HCT116 (cell line): Measurements from ENCODE around the gene OXGR1. TPM values are rescaled to one million over a fixed set of nuclear protein-coding genes. Genes with fewer than 3 reads are reported as not detected.

Experiments used
- ATAC-seq: fragments of 200-7000 bp; cut with Tn5 transposase; 2 replicates; pipeline ENCODE4 v1.9.1; 2020; ENCODE audit warnings: mild to moderate bottlenecking, moderate library complexity
- BruUV-seq: library from RNA; stranded (reverse); fragments of 400-500 nt; replicated peaks from 2 replicates; lab custom pipeline; 2021; lab: Mats Ljungman, UMichigan
- CTCF ChIA-PET: fragments of 300-600 bp; sonication (Branson Sonifier 250); formaldehyde crosslinking; loops from one replicate; lab custom pipeline; 2021; ENCODE audit warnings: antibody characterized with exemption; lab: Charles Lee
- POLR2A ChIA-PET: fragments of 300-600, 350-600 bp; sonication (Branson Sonifier 250); formaldehyde crosslinking; loops from one replicate; lab custom pipeline; 2021; ENCODE audit warnings: antibody characterized with exemption; lab: Charles Lee
- RAD21 ChIA-PET, 2 experiments: fragments of 300-600 bp; sonication (Branson Sonifier 250); formaldehyde crosslinking; loops; one replicate each; lab custom pipeline; 2023; ENCODE audit warnings: low total read pairs in 2 of 2; ENCODE audit not compliant: uncharacterized antibody in 2 of 2, unreplicated experiment in 2 of 2, low non-redundant PET in 1 of 2; lab: Charles Lee
- DNase-seq: peaks from one replicate; pipeline ENCODE4 v3.0.0-alpha.2; 2010; ENCODE audit warnings: low read depth, low spot score
- H2AFZ ChIP-seq: fragments of 200-600 bp; shearing (Covaris generic), sonication (generic); 2 replicates; pipeline ENCODE4 v1.6.1; 2017; ENCODE audit warnings: low read depth, mixed run types, mixed read lengths, antibody characterized with exemption, low read length; ENCODE audit not compliant: poor library complexity, severe bottlenecking
- H3K27ac ChIP-seq: 2 replicates; pipeline ENCODE4 v1.5.1; 2012; ENCODE audit warnings: low read depth, low read length
- H3K27me3 ChIP-seq: fragments of 200-600 bp; sonication (generic); 2 replicates; pipeline ENCODE4 v1.6.1; 2016; ENCODE audit warnings: mixed run types, low read length, mixed read lengths; ENCODE audit not compliant: insufficient read depth
- H3K36me3 ChIP-seq, 2 experiments: fragments of 200-500 bp in 1 of 2; fragments of 200-600 bp in 1 of 2; sonication (Bioruptor generic) in 1 of 2; sonication (generic) in 1 of 2; 2 replicates each; pipeline versions ENCODE4 v1.5.1 to v1.6.1; 2014 to 2016; ENCODE audit warnings: low read length in 2 of 2, inconsistent platforms in 1 of 2, mixed read lengths in 1 of 2, mixed run types in 1 of 2; ENCODE audit not compliant: insufficient read depth in 2 of 2, control insufficient read depth in 1 of 2
- H3K4me1 ChIP-seq, 2 experiments: fragments of 200-600 bp in 1 of 2; sonication (generic) in 1 of 2; 2 replicates each; pipeline versions ENCODE4 v1.5.1 to v1.6.1; 2012 to 2017; ENCODE audit warnings: low read length in 2 of 2, inconsistent platforms in 1 of 2, mild to moderate bottlenecking in 1 of 2, mixed read lengths in 1 of 2, mixed run types in 1 of 2, moderate library complexity in 1 of 2; ENCODE audit not compliant: insufficient read depth in 2 of 2, control insufficient read depth in 1 of 2
- H3K4me2 ChIP-seq: fragments of 200-600 bp; sonication (generic); 2 replicates; pipeline ENCODE4 v1.6.1; 2017; ENCODE audit warnings: mixed run types, low read length, mixed read lengths
- H3K4me3 ChIP-seq, 2 experiments: fragments of 200-600 bp in 1 of 2; sonication (generic) in 1 of 2; replicated peaks in 1 of 2; 2 replicates each; pipeline ENCODE4 v1.5.1; 2011 to 2016; ENCODE audit warnings: low read length in 2 of 2, control low read depth in 1 of 2, low read depth in 1 of 2, mild to moderate bottlenecking in 1 of 2, mixed read lengths in 1 of 2, mixed run types in 1 of 2
- H3K79me2 ChIP-seq: fragments of 200-600 bp; sonication (generic); 2 replicates; pipeline ENCODE4 v1.6.1; 2017; ENCODE audit warnings: mild to moderate bottlenecking, mixed run types, low read length, moderate library complexity, mixed read lengths; ENCODE audit not compliant: insufficient read depth
- H3K9ac ChIP-seq: fragments of 200-600 bp; sonication (generic); 2 replicates; pipeline ENCODE4 v1.6.1; 2016; ENCODE audit warnings: low read length, mixed read lengths
- H3K9me2 ChIP-seq: fragments of 200-600 bp; sonication (generic), shearing (Covaris generic); 2 replicates; pipeline ENCODE4 v1.6.1; 2017; ENCODE audit warnings: mixed run types, mild to moderate bottlenecking, moderate library complexity; ENCODE audit not compliant: insufficient read depth
- H3K9me3 ChIP-seq, 2 experiments: fragments of 200-500 bp in 1 of 2; fragments of 200-600 bp in 1 of 2; sonication (Bioruptor generic) in 1 of 2; sonication (generic) in 1 of 2; 2 replicates each; pipeline ENCODE4 v1.6.1; 2014 to 2017; ENCODE audit warnings: low read length in 2 of 2, mixed read lengths in 2 of 2, inconsistent platforms in 1 of 2, low read depth in 1 of 2, mild to moderate bottlenecking in 1 of 2, mixed run types in 1 of 2, moderate library complexity in 1 of 2; ENCODE audit not compliant: control insufficient read depth in 1 of 2, insufficient read depth in 1 of 2
- H4K20me1 ChIP-seq: fragments of 200-600 bp; sonication (generic), shearing (Covaris generic); 2 replicates; pipeline ENCODE4 v1.6.1; 2017; ENCODE audit warnings: mixed run types, mild to moderate bottlenecking, moderate library complexity; ENCODE audit not compliant: insufficient read depth
- ATF3 ChIP-seq: IDR thresholded peaks from 2 replicates; pipeline ENCODE4 v1.6.1; 2012
- CTCF ChIP-seq, 3 experiments: fragments of 200-600 bp in 1 of 3; sonication (generic) in 1 of 3; IDR thresholded peaks in 2 of 3; conservative IDR thresholded peaks in 1 of 3; 2 replicates each; pipeline ENCODE4 v1.5.1; 2012 to 2017; ENCODE audit warnings: low read depth in 2 of 3, low read length in 2 of 3, antibody characterized with exemption in 1 of 3, borderline replicate concordance in 1 of 3, control low read depth in 1 of 3, mild to moderate bottlenecking in 1 of 3, mixed read lengths in 1 of 3, mixed run types in 1 of 3, moderate library complexity in 1 of 3; ENCODE audit not compliant: insufficient read depth in 1 of 3
- EGR1 ChIP-seq: IDR thresholded peaks from 2 replicates; pipeline ENCODE4 v1.6.1; 2012; ENCODE audit warnings: low read depth
- POLR2A ChIP-seq: IDR thresholded peaks from 2 replicates; pipeline ENCODE4 v1.7.0; 2011; ENCODE audit warnings: borderline replicate concordance; ENCODE audit not compliant: insufficient read depth, insufficient read length; ENCODE audit errors: extremely low read depth
- POLR2AphosphoS5 ChIP-seq: IDR thresholded peaks from 2 replicates; pipeline ENCODE4 v1.6.1; 2011; ENCODE audit warnings: mild to moderate bottlenecking, low read depth, low read length, moderate library complexity
- SP1 ChIP-seq: IDR thresholded peaks from 2 replicates; pipeline ENCODE4 v1.6.1; 2012; ENCODE audit warnings: low read depth
- TCF7L2 ChIP-seq: IDR thresholded peaks from 2 replicates; pipeline ENCODE4 v1.7.0; 2011; ENCODE audit warnings: borderline replicate concordance, inconsistent platforms; ENCODE audit not compliant: insufficient read depth, insufficient read length; ENCODE audit errors: extremely low read depth
- ZFX ChIP-seq: fragments of 450-650 bp; IDR thresholded peaks from 2 replicates; pipeline ENCODE4 v1.6.1; 2017
- intact Hi-C: fragments of 100-400 bp; cut with micrococcal nuclease; formaldehyde crosslinking; loops from 2 replicates; pipeline ENCODE4 v1.10.0; 2022
- total RNA-seq: library from RNA; stranded (reverse); gene quantifications from one replicate; pipeline ENCODE4 v1.2.1, GENCODE V29; 2021; ENCODE audit not compliant: unreplicated experiment

The OXGR1 gene
- total RNA-seq, 1 experiment from 2014 or later: not detected

DNA sequence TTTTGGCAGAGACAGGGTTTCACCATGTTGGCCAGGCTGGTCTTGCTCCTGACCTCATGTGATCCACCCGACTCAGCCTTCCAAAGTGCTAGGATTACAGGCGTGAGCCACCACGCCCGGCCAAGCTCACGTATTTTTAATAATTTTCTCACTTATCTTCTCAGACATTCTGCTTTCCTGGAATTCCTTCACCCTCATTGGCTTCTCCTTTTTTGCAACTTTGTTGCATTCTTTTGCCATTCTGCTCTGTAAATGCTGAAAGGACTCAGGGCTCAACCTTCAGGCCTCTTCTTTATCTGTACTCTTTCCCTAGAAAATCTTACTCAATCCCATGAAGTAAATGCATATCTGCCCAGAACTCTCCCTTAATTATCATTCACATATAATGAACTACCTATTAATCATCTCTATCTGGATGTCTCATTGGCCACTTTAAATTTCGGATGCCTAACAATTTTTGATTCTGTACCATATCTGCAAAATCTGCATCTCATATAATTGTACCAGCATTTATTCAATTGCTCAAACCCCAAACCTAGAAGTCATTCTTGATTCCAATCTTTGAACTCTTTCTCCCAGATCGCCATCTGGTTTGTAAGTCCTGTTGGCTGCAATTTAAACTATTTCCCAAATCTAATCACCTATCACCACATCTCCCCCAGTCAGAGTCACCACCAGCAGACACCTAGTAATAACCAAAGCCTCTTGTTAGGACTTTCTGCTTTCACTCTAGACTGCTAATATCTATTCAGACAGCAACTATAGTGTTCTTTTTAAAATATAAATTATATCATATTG is 18.2 kb upstream of the OXGR1 start:
- POLR2A ChIA-PET: no interaction called here
- DNase-seq (no peak), ATAC-seq (no peak)
- H3K27ac ChIP-seq: no peak overlapping the region
- intact Hi-C loops: loop anchor here (10.0 kb wide), 1 partner anchor 492 kb away; no protein-coding TSS in a partner anchor
- H3K9me3 ChIP-seq: no peaks in the 10 kb centered on the region
- H3K36me3 ChIP-seq: no peaks in the 10 kb centered on the region
- no peak overlapping the region for H3K4me2 ChIP-seq
- CTCF ChIA-PET: interaction anchor here (0.6 kb wide), 1 partner anchor 342 kb away, joined by 3 read pairs; no protein-coding TSS in a partner anchor
- no peak overlapping the region for H3K4me3 ChIP-seq
- no peaks in the 10 kb centered on the region for H4K20me1 ChIP-seq
- H3K27me3 ChIP-seq: no peaks in the 10 kb centered on the region
- no peaks in the 10 kb centered on the region for H3K79me2 ChIP-seq
- H3K4me1 ChIP-seq: no peaks in the 10 kb centered on the region
- no peak overlapping the region for H3K9ac ChIP-seq
- H2AFZ ChIP-seq: no peak overlapping the region
- RAD21 ChIA-PET: no interaction called here
- no TSS peak for BruUV-seq
- no peaks in the 10 kb centered on the region for H3K9me2 ChIP-seq
- TF ChIP-seq EGR1 (no peak), POLR2AphosphoS5 (no peak), CTCF (IDR thresholded peaks at IDR 0.05 in 2 of 3, conservative IDR thresholded peaks at IDR 0.05 in 1 of 3; ENCODE audit: borderline replicate concordance in 1 of 3, insufficient read depth in 1 of 3, low read depth in 2 of 3, low read length in 2 of 3) (no peak), ZFX (no peak), TCF7L2 (no peak), ATF3 (no peak), POLR2A (no peak), SP1 (no peak)
